Measurements from ENCODE around the gene MDH2.
"Not testable (repeated sequence)": the region's sequence is repeated elsewhere in the genome, so short reads cannot be mapped to it uniquely, and the experiment has no call there.

The MDH2 gene

DNA sequence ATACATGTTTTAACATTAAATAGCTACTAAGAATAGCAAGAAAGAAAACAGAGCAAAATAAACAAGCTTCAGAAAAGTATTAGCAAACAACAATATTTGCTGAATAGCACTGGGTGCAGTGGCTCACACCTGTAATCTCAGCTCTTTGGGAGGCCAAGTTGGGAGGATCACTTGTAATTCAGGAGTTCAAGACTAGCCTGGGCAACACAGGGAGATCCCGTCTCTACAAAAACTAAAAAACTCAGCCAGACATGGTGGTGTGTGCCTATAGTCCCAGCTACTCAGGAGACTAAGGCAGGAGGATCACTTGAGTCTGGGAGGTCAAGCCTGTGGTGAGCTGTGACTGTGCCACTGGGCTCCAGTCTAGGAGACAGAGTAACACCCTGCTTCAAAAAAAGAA lies 66.8 kb downstream of the MDH2 start:
- not testable (repeated sequence) for DNase-seq

Measured in CD4-positive, alpha-beta T cell treated with Interleukin-17A for 4 hours (primary cell).